ENCODE data around the gene LDHA.

DNA sequence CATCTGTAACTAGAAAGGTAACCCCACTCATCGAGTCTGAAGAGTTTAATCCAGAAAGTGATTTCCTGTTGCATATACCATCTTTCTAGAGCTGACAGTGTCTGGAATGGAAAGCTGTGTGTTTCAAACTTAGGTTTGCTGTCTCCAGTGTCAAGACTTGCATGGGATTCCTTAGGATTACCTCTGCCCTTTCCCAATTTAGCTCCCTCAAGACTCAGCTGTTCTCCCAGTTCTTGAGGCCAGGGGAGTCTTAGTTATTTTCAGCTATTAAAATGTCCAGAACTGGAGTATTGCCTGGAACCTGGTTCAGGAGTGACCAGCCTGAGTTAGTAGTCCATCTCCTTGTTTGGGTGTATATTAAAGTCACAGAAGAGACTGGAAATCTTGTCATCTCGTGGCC is 25.0 kb upstream of the LDHA start:
- TF ChIP-seq, protein P1, sequence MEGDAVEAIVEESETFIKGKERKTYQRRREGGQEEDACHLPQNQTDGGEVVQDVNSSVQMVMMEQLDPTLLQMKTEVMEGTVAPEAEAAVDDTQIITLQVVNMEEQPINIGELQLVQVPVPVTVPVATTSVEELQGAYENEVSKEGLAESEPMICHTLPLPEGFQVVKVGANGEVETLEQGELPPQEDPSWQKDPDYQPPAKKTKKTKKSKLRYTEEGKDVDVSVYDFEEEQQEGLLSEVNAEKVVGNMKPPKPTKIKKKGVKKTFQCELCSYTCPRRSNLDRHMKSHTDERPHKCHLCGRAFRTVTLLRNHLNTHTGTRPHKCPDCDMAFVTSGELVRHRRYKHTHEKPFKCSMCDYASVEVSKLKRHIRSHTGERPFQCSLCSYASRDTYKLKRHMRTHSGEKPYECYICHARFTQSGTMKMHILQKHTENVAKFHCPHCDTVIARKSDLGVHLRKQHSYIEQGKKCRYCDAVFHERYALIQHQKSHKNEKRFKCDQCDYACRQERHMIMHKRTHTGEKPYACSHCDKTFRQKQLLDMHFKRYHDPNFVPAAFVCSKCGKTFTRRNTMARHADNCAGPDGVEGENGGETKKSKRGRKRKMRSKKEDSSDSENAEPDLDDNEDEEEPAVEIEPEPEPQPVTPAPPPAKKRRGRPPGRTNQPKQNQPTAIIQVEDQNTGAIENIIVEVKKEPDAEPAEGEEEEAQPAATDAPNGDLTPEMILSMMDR (IDR thresholded peaks at IDR 0.05; ENCODE audit: poor library complexity): no peak
- TF ChIP-seq EZH2phosphoT487 (IDR thresholded peaks at IDR 0.05; ENCODE audit: low read depth, severe bottlenecking, unreplicated experiment): no peak

Measured in hepatocyte (in vitro differentiated cells).